Epidermal melanocyte (primary cell): ENCODE data around the gene RMI2.
A peak's percentile ranks its signal among the peaks of the same experiment; 100 is the strongest.

Experiments used
- DNase-seq: peaks from one replicate; pipeline ENCODE4 v3.0.0; 2011; ENCODE audit warnings: low spot score; ENCODE audit not compliant: insufficient read length

The RMI2 gene

DNA sequence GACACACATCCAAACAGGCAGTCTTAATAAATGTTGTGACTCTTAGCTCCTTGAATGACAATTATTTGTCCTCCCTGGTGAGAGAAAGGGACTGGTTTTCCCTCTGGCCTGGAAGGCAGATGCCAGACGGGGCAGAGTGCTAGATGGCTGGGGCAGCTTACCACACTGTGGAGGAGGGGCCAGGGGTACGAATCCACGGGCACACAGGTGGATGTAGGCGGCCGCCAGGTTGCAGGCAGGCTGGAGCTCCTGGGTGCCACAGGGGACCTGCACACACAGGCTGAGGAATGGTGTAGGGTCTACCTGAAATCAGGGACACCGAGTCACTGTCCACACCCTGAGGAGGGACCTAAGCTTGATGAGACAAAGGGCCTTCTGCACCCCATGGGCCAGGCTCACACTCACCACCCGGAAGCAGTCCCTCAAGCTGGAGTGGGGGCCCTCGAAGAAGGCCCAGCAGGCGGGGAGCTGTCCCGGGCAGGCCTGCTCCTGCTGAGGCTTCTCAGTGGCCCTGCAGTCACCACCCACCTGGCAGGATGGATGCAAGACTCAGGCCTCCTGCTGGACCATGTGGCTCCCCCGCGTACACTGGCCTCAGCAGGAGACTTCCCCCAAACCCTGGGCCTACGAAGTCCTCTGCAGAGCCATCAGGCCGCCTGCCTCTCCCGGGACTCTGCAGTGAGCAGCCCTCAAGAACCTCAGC, 38.4 kb downstream of the RMI2 start:
- no peak for DNase-seq

DNA sequence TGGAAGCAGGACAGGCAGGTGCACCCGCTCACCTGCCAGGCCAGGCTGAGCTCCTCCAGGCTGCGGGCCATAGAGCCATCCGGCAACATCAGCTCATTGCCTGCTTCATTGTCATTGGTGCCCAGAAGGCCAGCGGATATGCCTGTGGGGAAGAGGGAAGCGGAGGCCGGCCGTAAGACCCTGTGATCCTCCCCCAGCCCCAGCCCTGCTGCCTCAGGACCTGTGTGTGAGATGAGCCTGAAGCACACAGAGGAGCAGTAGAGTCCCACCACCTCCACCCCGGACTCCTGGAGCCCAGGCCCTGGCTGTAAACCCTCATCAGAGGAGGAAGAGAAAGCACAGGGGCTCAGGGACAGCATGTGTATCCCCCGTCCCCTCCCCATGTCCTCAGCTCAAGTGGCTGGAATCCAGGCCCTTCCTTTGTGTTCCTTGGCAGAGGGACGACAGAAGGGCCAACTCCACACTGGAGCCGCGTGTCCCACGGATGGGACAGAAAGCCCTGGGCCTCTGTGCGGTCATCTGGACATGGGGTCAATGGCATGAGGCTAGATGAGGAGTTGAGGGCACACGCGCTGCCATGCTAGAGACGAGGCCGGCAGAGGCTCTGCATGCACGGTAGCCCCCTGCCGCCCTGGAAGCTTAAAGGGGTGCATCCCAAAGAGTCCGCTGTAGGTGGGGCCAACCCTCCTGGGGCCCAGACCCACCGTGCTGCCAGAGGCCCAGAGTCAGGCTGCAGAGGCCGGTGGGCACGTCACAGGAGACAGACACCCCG, 39.1 kb downstream of the RMI2 start:
- DNase-seq = no peak

DNA sequence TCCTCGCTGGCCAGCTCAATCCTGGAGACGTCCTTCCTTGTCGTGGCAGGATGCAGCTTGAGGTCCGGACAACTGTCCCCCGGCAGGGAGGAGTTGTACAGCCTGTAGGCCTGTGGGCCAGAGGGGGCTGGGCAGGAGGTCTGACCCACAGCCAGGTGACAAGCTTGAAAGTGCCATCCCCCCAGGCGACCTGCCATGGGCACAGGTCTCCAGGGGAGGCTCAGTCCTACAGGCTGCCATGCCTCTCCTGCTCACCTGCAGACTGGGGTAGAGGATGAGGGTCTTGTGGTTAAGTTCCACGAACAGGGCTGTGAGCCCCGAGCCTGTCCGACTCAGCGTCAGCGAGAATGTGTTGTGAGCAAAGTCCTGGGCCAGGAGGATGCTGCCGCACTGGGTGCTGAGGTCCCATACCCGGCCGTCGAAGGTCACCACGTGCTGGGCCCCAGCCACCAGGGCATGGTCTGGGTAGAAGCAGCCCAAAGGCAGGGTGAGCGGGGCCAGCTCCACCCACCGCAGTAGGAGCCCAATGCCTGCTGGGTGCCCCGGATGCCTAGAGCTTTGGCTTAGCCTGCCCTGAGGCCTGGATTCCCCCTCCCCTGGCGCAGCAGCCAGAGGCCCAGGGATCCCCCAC, 39.8 kb downstream of the RMI2 start:
- no peak for DNase-seq

DNA sequence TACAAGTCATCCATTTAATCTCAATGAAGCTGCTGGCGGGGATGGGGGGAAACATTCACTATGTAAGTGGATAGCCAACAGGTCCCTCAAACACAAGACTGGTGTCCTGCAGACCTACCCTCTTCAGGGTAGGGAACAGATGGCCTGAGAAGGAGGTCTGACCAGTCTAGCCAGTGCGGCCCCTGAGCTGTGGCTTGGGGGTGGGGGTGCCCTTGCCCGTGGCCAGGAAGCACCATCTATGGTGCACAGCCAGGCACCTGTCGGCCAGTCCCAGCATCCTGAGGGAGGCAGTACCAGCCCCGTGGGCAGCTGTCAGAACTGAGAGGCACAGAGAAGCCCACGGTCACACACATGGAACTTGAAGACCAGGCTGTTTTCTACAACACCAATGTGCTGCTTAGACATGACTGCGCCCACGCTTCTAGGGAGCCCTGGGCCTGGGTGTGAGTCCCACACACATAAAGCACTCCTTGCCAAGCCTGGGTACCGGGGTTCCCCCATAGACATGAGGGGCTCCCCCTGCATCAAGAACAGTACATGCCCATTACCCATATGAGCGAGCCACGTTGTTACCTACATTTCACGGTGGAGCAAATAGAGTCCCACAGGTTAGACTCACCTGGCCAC, 40.9 kb downstream of the RMI2 start:
- DNase-seq = no peak

DNA sequence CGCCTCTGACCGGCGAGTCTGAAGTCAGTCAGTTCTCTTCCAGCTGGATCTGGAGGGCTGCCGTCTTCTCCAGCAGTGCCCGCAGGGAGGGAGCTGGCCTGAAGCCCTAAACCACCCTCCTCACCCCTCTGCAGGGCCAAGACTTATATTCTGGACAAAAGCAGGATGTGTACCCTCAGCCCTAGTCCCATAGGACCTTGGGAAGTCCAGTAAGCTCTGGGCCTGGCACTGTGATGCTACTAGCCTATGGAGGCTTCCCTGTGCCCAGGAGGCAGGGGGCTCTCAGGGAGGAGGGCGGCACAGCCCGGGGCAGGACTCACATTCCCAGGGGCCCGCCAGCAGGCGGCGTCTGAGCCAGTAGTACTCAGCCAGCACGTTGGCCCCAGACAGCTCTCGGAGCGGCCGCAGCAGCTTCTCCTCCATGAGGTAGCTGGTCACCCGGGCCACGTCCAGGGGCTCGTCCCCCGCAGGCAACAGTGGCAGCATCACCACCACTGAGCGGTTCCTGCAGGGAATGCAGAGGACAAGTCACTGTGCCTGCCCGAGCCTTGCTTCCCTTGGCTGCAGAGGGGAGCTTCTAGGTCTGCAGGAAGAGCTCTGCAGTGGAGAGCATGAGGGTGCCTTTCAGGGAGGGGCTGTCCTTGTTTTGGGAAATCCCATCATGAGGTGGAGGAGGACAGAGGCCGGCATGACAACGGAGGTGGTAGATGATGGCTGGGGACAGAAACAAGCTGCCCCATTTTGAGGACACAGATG, 41.7 kb downstream of the RMI2 start:
- DNase-seq = no peak

DNA sequence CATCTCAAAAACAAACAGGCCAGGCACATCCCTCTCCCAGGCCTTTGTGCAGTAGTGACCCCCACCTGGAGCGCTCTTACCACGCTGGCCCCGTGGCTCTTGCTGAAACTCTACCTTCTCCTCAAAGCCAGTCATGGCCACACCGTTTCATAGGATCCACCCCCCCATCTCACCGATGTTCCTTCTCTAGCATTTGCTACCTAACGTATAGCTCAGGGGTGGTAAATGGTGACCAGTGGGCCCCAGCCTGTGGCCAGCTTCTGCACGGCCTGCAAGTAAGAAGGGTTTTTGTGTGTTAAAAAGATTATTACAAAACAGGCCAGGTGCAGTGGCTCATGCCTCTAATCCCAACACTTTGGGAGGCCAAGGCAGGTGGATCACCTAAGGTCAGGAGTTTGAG, 43.8 kb downstream of the RMI2 start:
- no peak for DNase-seq

DNA sequence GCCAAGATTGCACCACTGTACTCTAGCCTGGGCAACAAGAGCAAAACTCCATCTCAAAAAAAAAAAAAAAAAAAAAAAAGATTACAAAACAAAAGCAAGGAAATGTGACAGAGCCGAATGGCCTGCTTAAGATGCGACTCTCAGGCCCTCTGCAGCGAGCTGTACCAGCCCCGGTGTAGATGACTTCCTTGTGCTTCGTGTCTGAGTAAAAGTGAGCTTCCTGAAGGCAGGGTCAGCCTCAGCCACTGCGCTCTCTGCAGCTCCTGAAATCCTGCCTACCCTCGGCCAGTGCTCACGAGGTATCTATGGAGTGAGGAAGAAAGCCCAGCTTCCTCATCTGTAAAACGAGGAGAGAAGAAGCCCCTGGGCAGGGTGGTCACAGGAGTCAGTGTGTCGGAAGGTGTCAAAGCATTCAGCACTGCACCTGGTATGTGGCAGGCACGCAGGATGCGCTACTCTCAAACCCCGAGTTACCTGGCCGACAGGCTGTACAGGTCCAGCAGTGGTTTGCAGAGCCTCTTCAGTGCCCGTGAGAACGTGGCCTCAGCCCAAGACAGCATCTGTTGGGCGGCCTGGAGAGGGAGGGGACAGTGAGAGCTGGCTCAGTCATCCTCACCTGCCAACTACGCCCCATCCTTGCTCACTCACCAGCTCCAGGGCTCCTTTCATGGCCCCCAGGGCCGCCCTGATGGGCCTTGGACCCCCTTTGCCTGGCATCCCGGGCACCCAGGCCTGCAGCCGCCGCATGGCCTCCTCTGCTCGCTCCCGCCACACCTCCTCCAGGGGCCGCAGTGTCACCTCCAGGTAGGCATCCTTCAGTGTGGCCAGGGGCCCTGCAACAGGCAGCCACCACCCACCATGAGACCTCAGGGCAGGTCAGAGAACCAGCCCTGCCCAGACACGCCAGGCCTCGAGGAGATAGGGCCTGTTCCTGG, 44.6 kb downstream of the RMI2 start:
- DNase-seq = no peak

DNA sequence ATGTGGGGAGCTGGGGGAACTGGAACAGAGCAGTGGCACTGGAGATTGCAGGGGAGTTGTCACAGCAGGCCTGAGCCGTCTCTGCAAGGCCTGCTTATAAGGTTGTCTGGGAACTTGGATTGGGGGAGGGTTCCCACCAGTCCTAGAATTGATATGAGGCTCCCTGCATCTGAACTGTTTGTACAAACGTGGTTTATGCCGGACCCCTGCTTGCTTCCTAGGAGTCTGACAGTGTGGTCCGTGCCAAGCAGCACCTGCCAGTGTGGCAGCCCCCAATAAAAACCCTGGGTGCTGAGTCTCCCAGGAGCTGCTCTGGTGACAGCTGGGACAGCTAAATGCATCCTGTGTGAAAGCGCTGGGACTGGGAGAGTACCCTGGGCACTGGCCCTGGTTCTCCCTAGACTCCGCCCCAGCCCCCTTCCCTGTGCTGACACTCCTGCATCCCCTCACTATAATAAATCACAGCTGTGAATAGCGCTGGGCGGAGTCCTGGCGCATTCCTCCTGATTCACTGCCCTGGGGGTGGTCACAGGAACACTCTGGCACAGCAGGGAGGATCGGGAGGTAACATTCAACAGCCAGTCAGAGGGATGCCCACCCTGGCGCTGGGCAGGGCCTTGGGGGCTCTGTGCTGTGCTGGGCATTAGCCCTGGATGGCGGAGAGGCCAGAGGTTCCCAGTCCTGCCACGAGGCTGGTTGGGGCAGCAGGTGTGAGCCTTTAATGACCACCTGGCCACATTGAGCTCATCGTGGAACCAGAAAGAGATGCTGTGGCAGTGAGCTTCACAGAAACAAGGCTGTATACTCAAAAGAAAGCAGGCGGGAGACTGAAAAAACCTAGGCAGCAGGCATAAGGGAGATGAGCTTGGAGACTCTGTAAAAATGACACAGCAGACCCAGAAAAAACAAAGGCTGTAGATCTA, 45.6 kb downstream of the RMI2 start:
- DNase-seq = no peak

DNA sequence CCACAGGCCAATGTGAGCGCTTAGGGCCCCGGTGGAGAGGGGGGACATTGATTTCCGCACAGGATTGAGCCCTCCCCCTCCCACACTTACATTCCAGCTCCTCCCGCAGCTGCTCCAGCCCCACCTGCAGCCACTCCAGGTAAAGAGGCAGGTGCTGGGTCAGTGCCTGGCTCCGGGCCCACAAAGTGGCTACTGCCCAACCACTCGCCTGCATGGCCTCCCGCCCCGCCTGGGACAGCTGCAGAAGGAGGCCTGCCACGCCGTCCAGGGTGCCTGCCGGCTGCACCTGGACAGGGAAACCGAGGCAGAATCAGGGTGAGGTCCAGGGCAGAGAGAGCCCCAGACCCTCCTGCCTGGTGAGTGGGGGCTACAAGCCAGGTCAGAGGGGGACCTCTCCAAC, 46.3 kb downstream of the RMI2 start:
- DNase-seq = no peak

DNA sequence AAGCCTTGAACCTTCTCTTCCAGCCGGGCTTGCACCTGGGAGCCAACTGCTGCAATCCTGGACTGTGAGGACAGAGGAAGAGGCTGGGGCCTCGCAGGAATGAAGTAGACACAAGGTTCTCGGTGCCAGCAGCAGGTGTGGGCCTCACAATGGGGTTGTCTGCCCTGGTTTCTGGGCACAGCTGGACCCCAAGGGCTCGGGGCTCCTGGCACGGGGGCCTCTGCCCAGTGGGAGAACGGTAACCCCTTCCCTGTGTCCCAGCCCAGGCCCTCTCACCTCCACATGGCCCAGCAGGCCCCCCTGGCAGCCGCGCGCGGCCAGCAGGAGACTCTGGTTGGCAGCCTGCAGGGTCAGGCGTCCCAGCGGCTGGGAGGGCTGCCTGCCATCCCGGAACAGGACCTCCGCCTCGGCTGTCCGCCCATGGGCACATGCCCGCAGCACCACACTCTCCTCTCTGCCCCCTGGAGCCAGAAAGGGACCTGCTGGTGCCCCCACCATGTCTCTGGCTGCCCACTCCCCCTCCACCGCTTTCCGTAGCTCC, 46.9 kb downstream of the RMI2 start:
- DNase-seq = no peak

DNA sequence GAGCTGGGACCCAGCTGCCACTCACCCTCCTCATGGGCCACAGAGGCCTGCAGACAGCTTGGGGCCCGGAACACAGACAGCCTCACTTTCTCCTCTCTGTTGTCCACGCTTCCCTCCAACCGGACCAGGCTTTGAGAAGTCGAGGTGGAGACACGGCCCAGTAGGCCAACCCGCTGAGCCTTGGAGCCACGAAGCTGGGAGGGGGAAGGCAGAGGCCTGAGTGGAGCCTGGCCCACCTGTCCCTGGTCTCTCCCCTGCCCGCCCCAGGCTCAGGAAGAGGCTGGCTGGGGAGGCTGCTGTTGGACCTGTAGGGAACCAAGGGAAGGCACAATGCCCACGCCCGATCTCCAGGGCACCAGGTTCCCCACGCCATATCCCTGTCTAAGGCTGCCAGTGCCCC, 48.1 kb downstream of the RMI2 start:
- DNase-seq = no peak

DNA sequence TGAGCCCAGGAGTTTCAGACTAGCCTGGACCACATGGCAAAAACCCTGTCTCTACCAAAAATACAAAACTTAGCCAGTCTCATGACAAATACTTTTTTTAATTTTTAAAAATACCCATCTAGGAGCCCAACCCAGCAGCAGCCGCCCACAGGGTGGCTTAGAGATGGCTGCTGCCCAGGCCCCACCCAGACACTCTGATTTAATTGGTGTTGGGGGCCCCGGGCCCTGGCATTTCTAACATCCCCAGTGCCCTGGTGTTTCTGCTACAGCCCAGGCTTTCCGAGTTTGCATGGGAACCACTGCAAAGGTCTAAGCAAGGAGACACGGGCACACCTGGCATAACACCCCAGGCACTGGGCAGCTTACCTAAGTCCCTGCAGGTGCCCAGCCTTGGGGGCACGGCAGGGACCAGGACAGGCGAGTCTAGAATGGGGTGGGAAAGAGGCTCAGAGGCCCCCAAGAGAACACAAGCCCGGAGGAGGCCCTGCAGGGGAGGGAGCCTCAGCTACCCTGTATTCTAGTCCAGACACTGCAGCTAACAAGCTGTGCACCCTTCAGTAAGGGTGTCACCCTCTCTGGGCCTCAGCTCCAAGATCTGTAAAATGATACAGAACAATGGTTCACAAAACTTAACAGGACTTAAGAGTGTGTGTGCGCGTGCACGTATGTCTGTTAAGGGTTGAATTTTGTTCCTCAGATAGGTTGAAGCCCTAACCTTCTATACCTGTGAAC, 48.8 kb downstream of the RMI2 start:
- no peak for DNase-seq

DNA sequence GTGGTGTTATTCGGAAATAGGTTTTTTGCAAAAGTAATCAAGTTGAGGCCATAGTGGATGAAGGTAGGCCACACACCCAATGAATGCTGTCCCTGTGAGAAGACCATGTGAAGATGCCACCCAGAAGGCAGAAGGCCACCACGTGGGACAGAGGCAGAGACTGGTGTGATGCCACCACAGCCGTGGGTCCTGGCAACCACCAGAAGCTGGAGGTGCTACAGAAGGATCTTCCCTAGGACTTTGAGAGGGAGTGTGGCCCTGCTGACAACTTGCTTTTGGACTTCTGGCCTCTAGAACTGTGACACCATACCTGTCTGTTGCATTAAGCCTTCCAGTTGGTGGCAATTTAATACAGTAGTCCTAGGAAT, 49.3 kb downstream of the RMI2 start:
- no peak for DNase-seq

DNA sequence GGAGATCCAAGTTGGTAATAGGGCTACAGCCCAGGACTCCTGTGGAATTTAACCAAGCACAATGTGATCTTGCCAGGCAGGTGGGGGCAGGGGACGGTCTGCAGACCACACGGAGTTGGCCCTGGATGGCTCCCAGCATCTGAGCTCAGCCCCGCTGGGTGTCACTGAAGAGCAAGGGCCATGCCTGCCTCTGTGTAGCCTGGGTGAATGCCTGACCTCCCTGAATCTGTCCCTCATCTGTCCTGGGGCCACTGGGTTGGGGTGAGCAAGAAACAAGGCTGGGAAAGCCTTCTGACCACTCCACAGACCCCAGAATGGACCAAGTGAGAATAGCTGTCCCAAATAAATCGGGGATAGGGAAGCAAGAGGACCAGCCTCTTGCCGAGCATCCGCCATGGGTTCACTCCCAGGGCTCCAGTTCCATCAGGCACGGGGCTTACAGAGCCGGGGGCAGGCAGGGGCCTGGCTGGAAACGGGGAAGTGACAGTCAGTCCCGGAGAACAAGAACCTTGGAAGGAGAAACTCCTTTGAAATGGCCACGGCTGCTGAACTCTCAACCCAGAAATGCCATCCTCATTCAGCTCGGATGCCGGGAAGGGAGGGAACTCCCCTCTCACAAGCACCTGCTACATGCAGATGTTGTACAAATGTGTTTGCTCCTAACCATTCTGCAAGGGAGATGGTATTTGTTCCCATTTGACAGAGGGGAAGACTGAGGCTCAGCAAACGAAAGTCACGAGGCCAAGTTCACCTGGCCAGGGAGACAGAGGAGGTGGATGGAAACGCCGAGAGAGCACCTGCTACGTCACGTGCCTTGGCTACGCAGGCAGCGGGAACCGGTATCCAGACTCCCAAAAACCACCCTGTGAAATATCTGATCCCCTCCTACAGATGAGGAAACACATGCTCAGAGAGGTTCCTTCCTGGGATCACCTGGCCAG, 50.0 kb downstream of the RMI2 start:
- no peak for DNase-seq

DNA sequence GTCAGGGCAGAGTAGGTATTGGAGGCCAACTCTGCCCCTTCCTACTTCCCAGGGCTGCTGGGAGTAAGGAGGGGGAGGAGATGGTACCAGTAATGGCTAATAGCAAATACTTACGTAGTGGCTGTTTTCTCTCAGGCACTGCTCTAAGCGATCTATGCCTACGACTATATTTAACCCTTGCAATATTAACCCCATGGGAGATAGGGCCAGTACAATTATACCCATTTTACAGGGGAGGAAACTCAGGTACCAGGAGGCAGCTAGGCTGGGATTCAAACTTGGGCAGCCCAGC, 50.6 kb downstream of the RMI2 start:
- DNase-seq = no peak

DNA sequence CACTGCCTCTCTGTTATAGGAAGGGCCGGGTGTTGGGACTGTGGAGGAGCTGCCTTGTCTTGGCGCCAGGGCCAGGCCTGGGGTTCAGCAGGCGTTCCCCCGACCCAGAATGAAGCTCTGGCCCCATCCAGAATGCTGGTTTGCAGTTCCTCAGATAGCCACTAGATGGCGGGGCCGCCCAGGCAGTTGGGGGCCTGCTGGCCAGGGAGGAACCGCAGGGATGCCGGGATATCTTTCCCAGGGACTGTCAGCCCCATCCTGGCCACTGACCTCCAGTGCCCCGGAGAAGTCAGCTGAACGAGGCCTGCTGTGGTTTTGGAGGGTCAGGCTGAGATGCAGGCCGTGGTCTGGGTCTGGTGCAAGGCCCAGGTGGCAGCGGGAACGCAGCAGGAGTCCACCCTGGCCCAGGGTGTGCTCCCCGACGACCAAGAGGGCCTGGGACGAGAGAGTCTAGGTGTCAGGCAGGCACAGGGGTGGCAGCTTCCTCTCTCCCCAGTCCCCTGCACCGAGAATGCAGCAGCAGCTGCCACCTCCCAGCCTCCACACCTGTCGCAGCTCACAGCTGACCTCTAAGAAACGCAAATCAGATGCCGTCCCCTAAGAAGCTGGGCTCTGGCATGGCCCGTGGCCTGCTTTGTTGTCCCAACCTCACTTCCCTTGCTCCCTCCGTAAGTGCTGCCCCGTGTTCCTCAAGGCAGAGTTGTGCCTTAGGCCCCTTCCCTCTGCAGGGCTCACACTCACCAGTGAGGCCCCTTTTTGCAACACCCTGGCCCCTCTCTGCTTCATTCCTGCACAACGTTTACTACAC, 51.2 kb downstream of the RMI2 start:
- peak; percentile 98 for DNase-seq

DNA sequence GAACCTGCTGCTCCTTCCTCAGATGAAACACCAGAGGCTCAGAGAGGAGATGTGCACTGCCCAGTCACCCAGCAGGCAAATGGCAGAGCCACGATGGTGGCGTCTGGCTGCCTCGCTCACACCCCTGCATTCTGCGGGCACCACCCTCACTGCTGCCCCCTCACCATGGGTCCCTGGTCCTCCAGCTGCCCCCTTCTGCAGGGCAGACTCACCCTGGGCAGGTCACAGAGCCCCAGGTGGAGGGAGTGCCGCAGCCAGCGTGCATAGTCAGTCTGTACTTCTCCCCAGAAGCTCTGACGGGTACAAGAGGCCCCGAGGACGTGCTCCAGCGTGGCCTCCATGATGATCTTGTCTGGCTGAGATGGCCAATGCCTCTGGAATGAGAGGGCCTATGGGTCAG, 52.9 kb downstream of the RMI2 start:
- no peak for DNase-seq
